Left ventricle myocardium inferior (tissue), 1 donor: Measurements from ENCODE around the gene DACH1. TPM values are rescaled to one million over a fixed set of nuclear protein-coding genes. Genes with fewer than 3 reads are reported as not detected.

ENCODE experiments used
- DNase-seq: peaks from one replicate; pipeline ENCODE4 v3.0.0-alpha.2; 2020
- H3K27ac ChIP-seq: fragments of 200-600 bp; replicated peaks from 2 replicates; pipeline ENCODE4 v1.8.0; 2021
- H3K27me3 ChIP-seq: fragments of 200-600 bp; 2 replicates; pipeline ENCODE4 v1.8.0; 2021; ENCODE audit warnings: low read depth
- H3K36me3 ChIP-seq: fragments of 200-600 bp; 2 replicates; pipeline ENCODE4 v1.8.0; 2021
- H3K4me1 ChIP-seq: fragments of 200-600 bp; 2 replicates; pipeline ENCODE4 v1.8.0; 2021
- H3K4me3 ChIP-seq: fragments of 200-600 bp; 2 replicates; pipeline ENCODE4 v1.8.0; 2021; ENCODE audit warnings: mild to moderate bottlenecking, moderate library complexity
- H3K9me3 ChIP-seq: fragments of 200-600 bp; replicated peaks from 2 replicates; pipeline ENCODE4 v1.8.0; 2021
- intact Hi-C: fragments of 100-400 bp; cut with micrococcal nuclease; formaldehyde crosslinking; loops from one replicate; pipeline ENCODE4 v1.11.0; 2022
- total RNA-seq: library from RNA; stranded (reverse); fragmentation: NEBNext Ultra II Directional; extraction: Animal tissue kit (Norgen Biotek cat#: 25700); gene quantifications from one replicate; pipeline ENCODE4 v1.2.1, GENCODE V29; 2021
- TF ChIP-seq, protein P1 (sequence below): fragments of 200-600 bp; IDR thresholded peaks from 2 replicates; pipeline ENCODE4 v1.8.0; 2021; ENCODE audit warnings: antibody characterized with exemption, mild to moderate bottlenecking, borderline replicate concordance
- donor health status: DM: no; HTN: yes; CAD: no; lungs with severe emphysema.

DACH1 gene
- total RNA-seq, 1 donor from 2014 or later: 3.4 TPM

- DNase-seq: no peak
- Histone ChIP-seq H3K4me1 (no peaks in the 10 kb centered on the region), H3K36me3 (no peaks in the 10 kb centered on the region), H3K27ac (no peak overlapping the region), H3K27me3 (no peaks in the 10 kb centered on the region), H3K4me3 (no peak overlapping the region), H3K9me3 (no peaks in the 10 kb centered on the region)
- intact Hi-C loops: no loop called here
- TF ChIP-seq, protein P1, sequence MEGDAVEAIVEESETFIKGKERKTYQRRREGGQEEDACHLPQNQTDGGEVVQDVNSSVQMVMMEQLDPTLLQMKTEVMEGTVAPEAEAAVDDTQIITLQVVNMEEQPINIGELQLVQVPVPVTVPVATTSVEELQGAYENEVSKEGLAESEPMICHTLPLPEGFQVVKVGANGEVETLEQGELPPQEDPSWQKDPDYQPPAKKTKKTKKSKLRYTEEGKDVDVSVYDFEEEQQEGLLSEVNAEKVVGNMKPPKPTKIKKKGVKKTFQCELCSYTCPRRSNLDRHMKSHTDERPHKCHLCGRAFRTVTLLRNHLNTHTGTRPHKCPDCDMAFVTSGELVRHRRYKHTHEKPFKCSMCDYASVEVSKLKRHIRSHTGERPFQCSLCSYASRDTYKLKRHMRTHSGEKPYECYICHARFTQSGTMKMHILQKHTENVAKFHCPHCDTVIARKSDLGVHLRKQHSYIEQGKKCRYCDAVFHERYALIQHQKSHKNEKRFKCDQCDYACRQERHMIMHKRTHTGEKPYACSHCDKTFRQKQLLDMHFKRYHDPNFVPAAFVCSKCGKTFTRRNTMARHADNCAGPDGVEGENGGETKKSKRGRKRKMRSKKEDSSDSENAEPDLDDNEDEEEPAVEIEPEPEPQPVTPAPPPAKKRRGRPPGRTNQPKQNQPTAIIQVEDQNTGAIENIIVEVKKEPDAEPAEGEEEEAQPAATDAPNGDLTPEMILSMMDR: no peak
Measured at GRCh38 chr13:71596116-71596515, 270.9 kb downstream of the DACH1 start.

DNA sequence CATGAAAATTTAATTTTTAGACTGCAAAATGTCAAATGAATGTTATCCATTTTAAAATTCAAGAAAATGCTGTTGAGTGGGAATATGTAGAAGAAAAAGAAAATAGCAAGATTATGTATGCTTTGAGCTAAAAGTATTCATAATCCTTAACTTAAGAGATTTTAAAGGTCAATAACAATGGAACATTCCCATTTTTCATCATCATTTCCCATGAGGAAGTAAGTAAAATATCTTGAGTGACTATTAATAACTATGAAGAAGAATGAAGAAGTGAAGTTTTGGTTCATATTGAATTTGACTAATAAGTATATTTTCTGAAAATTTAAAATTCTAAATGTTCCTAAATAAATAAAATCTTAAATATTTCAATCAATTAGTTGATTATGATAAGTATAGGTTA, 273.4 kb downstream of the DACH1 start:
- Histone ChIP-seq H3K9me3 (no peaks in the 10 kb centered on the region), H3K36me3 (no peaks in the 10 kb centered on the region), H3K27me3 (no peaks in the 10 kb centered on the region), H3K4me1 (no peaks in the 10 kb centered on the region), H3K27ac (no peak overlapping the region), H3K4me3 (no peak overlapping the region)
- DNase-seq: no peak
- TF ChIP-seq, protein P1: no peak
- intact Hi-C loops: no loop called here

GRCh38 chr13:71591374-71591773, 275.6 kb downstream of the DACH1 start:
- intact Hi-C loops: no loop called here
- no peaks in the 10 kb centered on the region for H3K27me3 ChIP-seq
- no peak overlapping the region for H3K27ac ChIP-seq
- no peak for DNase-seq
- no peak overlapping the region for H3K4me3 ChIP-seq
- H3K9me3 ChIP-seq: no peaks in the 10 kb centered on the region
- H3K4me1 ChIP-seq: no peaks in the 10 kb centered on the region
- H3K36me3 ChIP-seq: no peaks in the 10 kb centered on the region
- TF ChIP-seq, protein P1: no peak

DNA sequence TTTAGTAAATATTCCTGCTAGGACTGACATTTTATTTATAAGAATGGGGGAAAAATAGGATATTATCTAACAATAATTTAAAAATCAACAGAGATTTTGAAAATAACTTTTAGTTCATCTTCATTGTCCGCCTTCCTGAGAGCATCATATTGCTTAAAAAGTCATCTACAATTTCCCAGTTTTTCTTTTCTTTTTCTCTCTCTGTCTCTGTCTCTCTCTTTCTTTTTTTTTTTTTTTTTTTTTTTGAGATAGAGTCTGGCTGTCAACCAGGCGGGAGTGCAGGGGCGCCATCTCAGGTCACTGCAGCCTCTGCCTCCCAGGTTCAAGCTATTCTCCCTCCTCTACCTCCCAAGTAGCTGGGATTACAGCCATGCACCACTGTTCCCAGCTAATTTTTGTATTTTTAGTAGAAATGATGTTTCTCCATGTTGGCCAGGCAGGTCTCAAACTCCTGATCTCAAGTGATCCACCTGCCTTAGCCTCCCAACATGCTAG, 276.3 kb downstream of the DACH1 start:
- no peaks in the 10 kb centered on the region for H3K36me3 ChIP-seq
- H3K4me1 ChIP-seq: no peaks in the 10 kb centered on the region
- no peaks in the 10 kb centered on the region for H3K27me3 ChIP-seq
- intact Hi-C loops: no loop called here
- TF ChIP-seq, protein P1: no peak
- no peak for DNase-seq
- no peaks in the 10 kb centered on the region for H3K9me3 ChIP-seq
- H3K27ac ChIP-seq: no peak overlapping the region
- no peak overlapping the region for H3K4me3 ChIP-seq

- intact Hi-C loops: no loop called here
- H3K27ac ChIP-seq: no peak overlapping the region
- DNase-seq: no peak
- H3K9me3 ChIP-seq: no peaks in the 10 kb centered on the region
- no peaks in the 10 kb centered on the region for H3K27me3 ChIP-seq
- H3K4me1 ChIP-seq: no peaks in the 10 kb centered on the region
- H3K4me3 ChIP-seq: no peak overlapping the region
- TF ChIP-seq, protein P1: no peak
- H3K36me3 ChIP-seq: no peaks in the 10 kb centered on the region
Measured at GRCh38 chr13:71589032-71589431, 278.0 kb downstream of the DACH1 start.
